PC-9 (cell line): Measurements from ENCODE around the gene CREG1. TPM values are rescaled to one million over a fixed set of nuclear protein-coding genes. Genes with fewer than 3 reads are reported as not detected.

ENCODE experiments used
- BruUV-seq: library from RNA; stranded (reverse); fragments of 400-500 nt; replicated peaks from 2 replicates; lab custom pipeline; 2021; lab: Mats Ljungman, UMichigan
- CTCF ChIA-PET: fragments of 300-600 bp; sonication (Branson Sonifier 250); formaldehyde crosslinking; loops from one replicate; lab custom pipeline; 2022; ENCODE audit warnings: antibody characterized with exemption; lab: Charles Lee
- POLR2A ChIA-PET: fragments of 300-600 bp; sonication (Branson Sonifier 250); formaldehyde crosslinking; loops from one replicate; lab custom pipeline; 2022; ENCODE audit warnings: antibody characterized with exemption; ENCODE audit not compliant: unreplicated experiment; lab: Charles Lee
- DNase-seq, 2 experiments: peaks; one replicate each; pipeline versions ENCODE4 v3.0.0 to v3.0.0-alpha.2; 2015 to 2022; ENCODE audit warnings: mixed read lengths in 1 of 2
- H2AFZ ChIP-seq: fragments of 200-600 bp; sonication (generic); 2 replicates; pipeline ENCODE4 v1.8.1; 2017; ENCODE audit warnings: antibody characterized with exemption
- H3F3A ChIP-seq: fragments of 200-600 bp; sonication (generic); 2 replicates; pipeline ENCODE4 v1.8.1; 2017; ENCODE audit warnings: antibody characterized with exemption, mild to moderate bottlenecking, low read depth; ENCODE audit not compliant: insufficient read depth
- H3K27ac ChIP-seq: fragments of 200-600 bp; sonication (generic); 2 replicates; pipeline ENCODE4 v1.6.1; 2016; ENCODE audit warnings: mixed run types
- H3K27me3 ChIP-seq: fragments of 200-600 bp; sonication (generic); 2 replicates; pipeline ENCODE4 v1.6.1; 2016; ENCODE audit warnings: low read depth, mixed run types; ENCODE audit not compliant: insufficient read depth
- H3K36me3 ChIP-seq: fragments of 200-600 bp; sonication (generic); 2 replicates; pipeline ENCODE4 v1.6.1; 2016; ENCODE audit warnings: low read depth, mixed run types
- H3K4me1 ChIP-seq: fragments of 200-600 bp; sonication (generic); replicated peaks from 2 replicates; pipeline ENCODE4 v1.6.1; 2016; ENCODE audit warnings: mixed run types; ENCODE audit not compliant: insufficient read depth
- H3K4me2 ChIP-seq: fragments of 200-600 bp; sonication (generic); 2 replicates; pipeline ENCODE4 v1.6.1; 2017; ENCODE audit warnings: mixed run types
- H3K4me3 ChIP-seq: fragments of 200-600 bp; sonication (generic); 2 replicates; pipeline ENCODE4 v1.6.1; 2016; ENCODE audit warnings: mixed run types
- H3K79me2 ChIP-seq: fragments of 200-600 bp; sonication (generic); 2 replicates; pipeline ENCODE4 v1.6.1; 2017; ENCODE audit warnings: low read depth, mixed run types
- H3K9me2 ChIP-seq: fragments of 200-600 bp; sonication (generic); 2 replicates; pipeline ENCODE4 v1.8.1; 2017; ENCODE audit warnings: mild to moderate bottlenecking; ENCODE audit not compliant: insufficient read depth
- H3K9me3 ChIP-seq: fragments of 200-600 bp; sonication (generic); 2 replicates; pipeline ENCODE4 v1.8.1; 2016; ENCODE audit warnings: low read depth; ENCODE audit not compliant: insufficient read depth
- H4K20me1 ChIP-seq: fragments of 200-600 bp; sonication (generic); 2 replicates; pipeline ENCODE4 v1.8.1; 2017; ENCODE audit not compliant: insufficient read depth
- CTCF ChIP-seq: fragments of 200-600 bp; sonication (generic); conservative IDR thresholded peaks from 2 replicates; pipeline ENCODE4 v1.6.1; 2017; ENCODE audit warnings: mixed run types, antibody characterized with exemption, mild to moderate bottlenecking, moderate library complexity
- EZH2 ChIP-seq: fragments of 200-600 bp; sonication (generic); IDR thresholded peaks from 2 replicates; pipeline ENCODE4 v1.8.0; 2017; ENCODE audit warnings: antibody characterized with exemption, low read depth
- intact Hi-C: fragments of 100-400 bp; cut with micrococcal nuclease; formaldehyde crosslinking; loops from one replicate; pipeline ENCODE4 v1.10.0; 2022; ENCODE audit not compliant: unreplicated experiment
- total RNA-seq: library from RNA; stranded (reverse); gene quantifications from 2 replicates; pipeline ENCODE4 v1.2.3, GENCODE V29; 2021

The CREG1 gene
- total RNA-seq, 1 experiment from 2014 or later: 31.6 TPM

GRCh38 chr1:167546935-167547334, 6.6 kb downstream of the CREG1 start:
- Histone ChIP-seq H3K4me2 (no peak overlapping the region), H3K27ac (no peak overlapping the region), H4K20me1 (no peaks in the 10 kb centered on the region), H3K4me1 (peaks cover 15% of the 10 kb centered on the region), H3K27me3 (no peaks in the 10 kb centered on the region), H3F3A (no peaks in the 10 kb centered on the region; the same call in 1 of the 2 replicates), H3K9me3 (no peaks in the 10 kb centered on the region), H2AFZ (no peak overlapping the region), H3K36me3 (no peaks in the 10 kb centered on the region), H3K9me2 (no peaks in the 10 kb centered on the region), H3K79me2 (no peaks in the 10 kb centered on the region), H3K4me3 (no peak overlapping the region)
- POLR2A ChIA-PET: no interaction called here
- DNase-seq: no peak
- intact Hi-C loops: no loop called here
- CTCF ChIA-PET: no interaction called here
- TF ChIP-seq EZH2: no peak
- no peak for TF ChIP-seq CTCF
- BruUV-seq: no TSS peak

GRCh38 chr1:167545349-167545748, 8.2 kb downstream of the CREG1 start:
- Histone ChIP-seq H3F3A (no peaks in the 10 kb centered on the region; the same call in 1 of the 2 replicates), H3K27ac (no peak overlapping the region), H3K79me2 (no peaks in the 10 kb centered on the region), H3K4me1 (peaks cover 15% of the 10 kb centered on the region), H3K27me3 (no peaks in the 10 kb centered on the region), H2AFZ (no peak overlapping the region), H3K36me3 (no peaks in the 10 kb centered on the region), H3K9me3 (no peaks in the 10 kb centered on the region), H3K9me2 (no peaks in the 10 kb centered on the region), H3K4me2 (no peak overlapping the region), H3K4me3 (no peak overlapping the region), H4K20me1 (no peaks in the 10 kb centered on the region)
- BruUV-seq: no TSS peak
- DNase-seq: no peak
- ChIA-PET CTCF (no interaction called here), POLR2A (no interaction called here)
- intact Hi-C loops: no loop called here
- TF ChIP-seq CTCF: no peak
- TF ChIP-seq EZH2: no peak

- DNase-seq: peak; percentile 15 to 42
- POLR2A ChIA-PET: no interaction called here
- H3K4me2 ChIP-seq: no peak overlapping the region
These were observed 9.0 kb downstream of the CREG1 start for GRCh38 chr1:167544447-167545093.

More at GRCh38 chr1:167544447-167545093, 9.0 kb downstream of the CREG1 start:
- H3K27me3 ChIP-seq: no peaks in the 10 kb centered on the region
- BruUV-seq: no TSS peak
- no peaks in the 10 kb centered on the region for H3K79me2 ChIP-seq
- H3F3A ChIP-seq: no peaks in the 10 kb centered on the region; the same call in 1 of the 2 replicates
- TF ChIP-seq CTCF (no peak), EZH2 (no peak)
- peaks cover 15% of the 10 kb centered on the region for H3K4me1 ChIP-seq
- H3K36me3 ChIP-seq: no peaks in the 10 kb centered on the region
- intact Hi-C loops: no loop called here
- no peaks in the 10 kb centered on the region for H4K20me1 ChIP-seq
- H3K9me2 ChIP-seq: no peaks in the 10 kb centered on the region
- no peaks in the 10 kb centered on the region for H3K9me3 ChIP-seq
- H3K4me3 ChIP-seq: no peak overlapping the region
- H3K27ac ChIP-seq: no peak overlapping the region
- no peak overlapping the region for H2AFZ ChIP-seq
- CTCF ChIA-PET: no interaction called here
